Astrocyte of the cerebellum (primary cell): ENCODE measurements around the gene ZNF385A.

ENCODE experiments used
- DNase-seq: peaks from one replicate; pipeline ENCODE4 v3.0.0-alpha.2; 2011; ENCODE audit warnings: low read depth
- H3K4me3 ChIP-seq: 2 replicates; pipeline ENCODE4 v1.5.1; 2011; ENCODE audit warnings: mild to moderate bottlenecking, low read depth, low read length, moderate library complexity
- in situ Hi-C: cut with HindIII; loops from 2 replicates; pipeline ENCODE4 v1.10.0; 2017; ENCODE audit warnings: low sequenced_read_pairs
- TF ChIP-seq, protein P1 (sequence below): IDR thresholded peaks from 2 replicates; pipeline ENCODE4 v1.5.1; 2012; ENCODE audit warnings: low read length, low read depth, moderate library complexity, mild to moderate bottlenecking; ENCODE audit errors: missing control alignments

Gene ZNF385A

DNA sequence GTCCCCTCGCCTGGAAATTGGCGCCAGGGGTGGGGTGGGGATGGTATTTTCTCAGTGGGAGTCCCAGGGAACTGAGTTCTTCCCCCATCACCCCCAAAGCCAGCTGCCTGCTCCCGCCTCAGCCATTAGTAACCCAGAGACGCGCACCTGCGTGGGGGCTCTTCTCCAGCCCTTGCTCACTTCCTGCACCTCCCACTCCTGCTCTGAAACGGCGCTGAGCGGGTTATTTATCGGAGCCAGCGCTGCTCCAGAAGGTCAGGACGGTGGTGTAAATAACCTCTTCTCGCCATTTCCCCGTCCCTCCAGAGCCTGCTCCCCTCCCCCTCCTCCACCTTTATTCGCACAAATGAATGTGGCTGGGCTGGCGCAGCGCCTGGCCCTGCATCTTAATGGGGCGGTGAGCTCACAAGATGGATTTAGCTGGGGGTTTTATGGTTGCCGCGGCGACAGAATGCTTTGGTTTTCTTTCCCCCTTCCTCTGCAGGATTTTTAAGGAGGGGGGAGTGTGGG lies 32.5 kb downstream of the ZNF385A start:
- in situ Hi-C loops: no loop called here
- peak; percentile 84 for DNase-seq
- peak overlapping the region; percentile 27 for H3K4me3 ChIP-seq
- TF ChIP-seq, protein P1, sequence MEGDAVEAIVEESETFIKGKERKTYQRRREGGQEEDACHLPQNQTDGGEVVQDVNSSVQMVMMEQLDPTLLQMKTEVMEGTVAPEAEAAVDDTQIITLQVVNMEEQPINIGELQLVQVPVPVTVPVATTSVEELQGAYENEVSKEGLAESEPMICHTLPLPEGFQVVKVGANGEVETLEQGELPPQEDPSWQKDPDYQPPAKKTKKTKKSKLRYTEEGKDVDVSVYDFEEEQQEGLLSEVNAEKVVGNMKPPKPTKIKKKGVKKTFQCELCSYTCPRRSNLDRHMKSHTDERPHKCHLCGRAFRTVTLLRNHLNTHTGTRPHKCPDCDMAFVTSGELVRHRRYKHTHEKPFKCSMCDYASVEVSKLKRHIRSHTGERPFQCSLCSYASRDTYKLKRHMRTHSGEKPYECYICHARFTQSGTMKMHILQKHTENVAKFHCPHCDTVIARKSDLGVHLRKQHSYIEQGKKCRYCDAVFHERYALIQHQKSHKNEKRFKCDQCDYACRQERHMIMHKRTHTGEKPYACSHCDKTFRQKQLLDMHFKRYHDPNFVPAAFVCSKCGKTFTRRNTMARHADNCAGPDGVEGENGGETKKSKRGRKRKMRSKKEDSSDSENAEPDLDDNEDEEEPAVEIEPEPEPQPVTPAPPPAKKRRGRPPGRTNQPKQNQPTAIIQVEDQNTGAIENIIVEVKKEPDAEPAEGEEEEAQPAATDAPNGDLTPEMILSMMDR: no peak

DNA sequence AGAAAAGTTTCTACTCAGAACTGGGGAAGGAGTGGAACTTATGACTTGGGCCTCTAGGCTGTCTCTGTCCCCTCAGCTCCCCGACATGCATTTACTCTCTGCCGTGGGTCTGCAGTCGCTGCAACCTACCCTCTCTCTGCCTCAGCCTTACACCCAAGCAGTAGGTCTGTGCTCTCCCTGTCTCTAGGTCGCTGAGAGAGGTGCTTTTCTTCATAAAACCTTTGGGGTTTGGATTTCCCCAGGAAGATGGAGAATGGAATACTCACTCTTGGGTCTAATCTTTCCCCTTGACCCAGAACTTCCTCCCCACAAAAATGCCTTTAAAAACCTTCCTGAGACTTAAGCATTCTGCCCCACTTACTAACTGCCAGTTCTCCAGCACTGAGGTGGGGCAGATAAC lies 33.2 kb downstream of the ZNF385A start:
- in situ Hi-C loops: no loop called here
- TF ChIP-seq, protein P1: no peak
- no peak for DNase-seq
- no peak overlapping the region for H3K4me3 ChIP-seq

DNA sequence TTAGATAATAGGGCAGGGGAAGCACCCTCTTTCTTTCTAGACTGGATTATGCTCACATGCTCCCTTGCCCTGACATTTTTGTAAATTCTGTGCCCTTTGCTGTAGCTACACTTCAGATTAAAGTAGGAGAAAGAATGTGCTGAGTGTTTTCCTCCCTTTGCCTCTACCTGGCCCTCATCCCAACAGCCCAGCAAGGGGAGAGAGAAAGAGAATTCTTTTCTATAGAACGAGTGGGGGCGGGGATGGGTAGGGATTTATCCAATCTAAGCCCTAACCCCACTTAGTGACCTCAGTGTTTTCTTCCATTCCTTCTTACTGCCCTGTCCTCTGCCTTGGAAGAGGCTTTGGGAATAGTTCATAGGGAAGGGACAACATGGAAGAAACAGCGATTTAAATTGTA lies 33.8 kb downstream of the ZNF385A start:
- in situ Hi-C loops: no loop called here
- no peak overlapping the region for H3K4me3 ChIP-seq

DNA sequence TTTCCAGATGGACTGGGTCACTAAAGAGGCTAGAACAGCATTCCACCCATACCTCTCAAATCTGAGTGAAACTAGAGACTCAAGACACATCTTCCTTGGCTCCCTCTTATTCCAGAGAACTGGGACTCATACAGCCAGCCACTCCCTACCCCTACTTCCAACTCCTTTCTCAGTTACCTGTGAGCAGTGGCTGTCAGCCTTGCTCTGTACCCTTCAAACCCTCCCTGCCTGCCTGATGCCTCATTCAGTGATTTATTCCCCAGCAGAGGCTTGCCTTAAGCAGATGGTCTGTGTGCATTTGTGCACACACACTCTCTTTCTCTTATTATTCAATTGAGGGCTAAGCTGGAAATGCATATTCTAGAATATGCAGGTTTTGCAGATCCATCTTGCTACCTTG lies 34.9 kb downstream of the ZNF385A start:
- H3K4me3 ChIP-seq: no peak overlapping the region
- TF ChIP-seq, protein P1: no peak
- in situ Hi-C loops: no loop called here
- DNase-seq: no peak

More for the DNA sequence above, 33.8 kb downstream of the ZNF385A start:
- TF ChIP-seq, protein P1: no peak
- DNase-seq: no peak

DNA sequence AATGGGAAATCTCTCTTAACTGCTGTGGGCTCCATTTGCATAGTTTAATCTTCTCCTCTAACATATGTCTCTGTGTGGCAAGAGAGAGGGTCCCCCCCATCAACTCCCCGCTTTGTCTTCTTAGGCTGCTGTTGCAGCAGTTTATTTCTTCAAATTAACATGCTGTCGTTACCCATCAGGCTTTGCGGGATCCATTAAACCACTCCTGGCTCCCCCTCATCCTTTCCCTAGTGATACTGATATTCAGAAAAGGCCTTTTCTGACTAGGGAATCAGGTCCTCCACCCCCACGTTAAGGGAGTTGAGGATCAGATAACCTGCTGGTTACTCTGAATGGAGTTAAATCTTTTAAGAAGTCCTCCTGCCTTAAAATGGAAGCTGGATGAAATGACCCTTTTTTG lies 35.5 kb downstream of the ZNF385A start:
- in situ Hi-C loops: no loop called here

DNA sequence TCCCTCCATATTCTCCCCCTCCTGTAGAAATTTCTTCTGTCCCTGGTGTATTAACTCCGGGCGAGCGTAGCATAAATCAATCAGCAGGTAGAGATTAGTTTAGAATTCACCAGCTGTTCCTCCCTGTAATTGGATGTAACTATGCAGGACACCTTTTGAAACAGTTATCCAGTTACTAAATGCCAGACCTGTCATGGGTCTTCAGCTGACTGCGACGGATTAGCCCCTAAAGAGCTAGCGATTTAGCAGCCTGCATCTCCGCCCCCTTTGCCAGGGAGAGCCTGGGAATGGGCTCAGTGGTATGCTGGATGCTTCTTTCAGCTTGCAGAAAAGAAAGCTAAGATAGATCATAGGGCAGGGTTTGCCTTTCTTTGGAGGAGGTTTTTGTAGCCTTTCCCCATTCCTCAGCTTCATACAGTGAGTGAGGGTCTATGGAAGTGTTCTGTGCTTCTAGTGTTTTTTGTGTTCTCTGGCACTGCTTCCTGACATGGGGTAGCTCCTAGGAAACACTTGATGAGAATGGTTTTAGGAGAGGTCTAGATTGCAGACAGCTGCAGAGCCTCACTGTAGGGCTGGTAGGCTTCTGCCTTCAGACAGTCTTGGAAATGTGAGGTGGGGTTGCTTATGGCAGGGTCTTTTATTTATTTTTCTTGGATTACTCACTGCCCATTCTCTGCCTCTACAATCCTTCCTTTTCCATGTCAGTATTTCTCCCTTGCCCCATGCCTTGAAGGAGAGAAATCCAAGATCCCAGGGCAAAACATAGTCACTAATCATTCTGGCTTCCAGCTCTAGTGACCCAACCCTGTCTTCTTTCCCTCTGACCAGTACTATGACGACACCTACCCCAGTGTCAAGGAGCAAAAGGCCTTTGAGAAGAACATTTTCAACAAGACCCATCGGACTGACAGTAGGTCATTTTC lies 42.9 kb downstream of the ZNF385A start:
- H3K4me3 ChIP-seq: no peak overlapping the region
- DNase-seq: no peak
- TF ChIP-seq, protein P1: no peak
- in situ Hi-C loops: no loop called here

More for the DNA sequence above, 35.5 kb downstream of the ZNF385A start:
- no peak for DNase-seq
- TF ChIP-seq, protein P1: no peak
- H3K4me3 ChIP-seq: no peak overlapping the region
